K562 (cell line): ENCODE results near the gene KRABD2.

Experiments used
- ATAC-seq: fragments of 200-7000 bp; cut with Tn5 transposase; 3 replicates; pipeline ENCODE4 v1.9.1; 2020; ENCODE audit warnings: moderate library complexity
- BruUV-seq: library from RNA; stranded (reverse); fragments of 400-500 nt; replicated peaks from 2 replicates; lab custom pipeline; 2021; lab: Mats Ljungman, UMichigan
- CTCF ChIA-PET: fragments of 300-600 bp; formaldehyde crosslinking; extraction: SDS; loops from one replicate; lab custom pipeline; 2021; ENCODE audit warnings: low intra/inter-chr PET ratio; lab: Yijun Ruan, JAX
- POLR2A ChIA-PET: fragments of 300-600, 350-650 bp; sonication (Branson Sonifier 250); formaldehyde crosslinking; extraction: SDS; loops from one replicate; lab custom pipeline; 2021; ENCODE audit warnings: antibody characterized with exemption, inconsistent platforms; lab: Yijun Ruan, JAX
- DNase-seq, 4 experiments: peaks; one replicate each; pipeline versions ENCODE4 v3.0.0 to v3.0.0-alpha.2; 2011 to 2018; ENCODE audit warnings: low spot score in 3 of 4, mixed read lengths in 3 of 4; ENCODE audit errors: extremely low read depth in 1 of 4
- FAIRE-seq: peaks from 2 replicates; lab custom pipeline; 2011; peaks lifted over from hg19 to GRCh38; lab: Jason Lieb, UNC
- H2AFZ ChIP-seq: 2 replicates; pipeline ENCODE4 v1.6.0; 2011; ENCODE audit warnings: low read depth, low read length, control low read depth, inconsistent platforms
- H3K27ac ChIP-seq: fragments of 200-600 bp; 3 replicates; pipeline ENCODE4 v1.8.0; 2011; ENCODE audit warnings: low read depth, mild to moderate bottlenecking, control low read depth, inconsistent platforms, low read length, moderate library complexity, mixed read lengths; ENCODE audit errors: extremely low read depth
- H3K27me3 ChIP-seq, 2 experiments: fragments of 300-600 bp in 1 of 2; 2 replicates in 1 of 2; 3 replicates in 1 of 2; pipeline versions ENCODE4 v1.6.0 to v1.8.0; 2011; ENCODE audit warnings: inconsistent platforms in 2 of 2, low read length in 2 of 2, mild to moderate bottlenecking in 1 of 2, mixed read lengths in 1 of 2, moderate library complexity in 1 of 2; ENCODE audit not compliant: control insufficient read depth in 2 of 2, insufficient read depth in 2 of 2
- H3K36me3 ChIP-seq: fragments of 300-600 bp; 3 replicates; pipeline ENCODE4 v1.8.0; 2011; ENCODE audit warnings: mild to moderate bottlenecking, low read length, inconsistent platforms; ENCODE audit not compliant: control insufficient read depth, insufficient read depth
- H3K4me1 ChIP-seq, 2 experiments: fragments of 200-600 bp in 1 of 2; replicated peaks in 1 of 2; 2 replicates in 1 of 2; 3 replicates in 1 of 2; pipeline versions ENCODE4 v1.5.1 to v1.8.0; 2011; ENCODE audit warnings: inconsistent platforms in 2 of 2, low read length in 2 of 2, mild to moderate bottlenecking in 1 of 2, mixed read lengths in 1 of 2, moderate library complexity in 1 of 2; ENCODE audit not compliant: control insufficient read depth in 2 of 2, insufficient read depth in 2 of 2
- H3K4me2 ChIP-seq: 2 replicates; pipeline ENCODE4 v1.6.1; 2011; ENCODE audit warnings: low read length, control low read depth, inconsistent platforms, mixed read lengths; ENCODE audit not compliant: insufficient read depth
- H3K4me3 ChIP-seq: fragments of 200-600 bp; sonication (generic), shearing (Covaris generic); 2 replicates; pipeline ENCODE4 v1.5.1; 2016; ENCODE audit warnings: control low read depth, inconsistent platforms
- H3K79me2 ChIP-seq: fragments of 200-600 bp; 3 replicates; pipeline ENCODE4 v1.8.0; 2011; ENCODE audit warnings: low read length, inconsistent platforms; ENCODE audit not compliant: control insufficient read depth, insufficient read depth
- H3K9ac ChIP-seq, 2 experiments: 2 replicates each; pipeline versions ENCODE4 v1.6.0 to v1.6.1; 2011; ENCODE audit warnings: low read depth in 2 of 2, low read length in 2 of 2, control low read depth in 1 of 2, inconsistent platforms in 1 of 2, mild to moderate bottlenecking in 1 of 2, mixed read lengths in 1 of 2; ENCODE audit not compliant: insufficient read depth in 1 of 2
- H3K9me1 ChIP-seq: one replicate; pipeline ENCODE4 v1.6.0; 2011; ENCODE audit warnings: inconsistent platforms, mild to moderate bottlenecking, low read length, moderate library complexity; ENCODE audit not compliant: control insufficient read depth, insufficient read depth
- H3K9me3 ChIP-seq: replicated peaks from 2 replicates; pipeline ENCODE4 v1.5.1; 2011; ENCODE audit warnings: low read depth, low read length, inconsistent platforms; ENCODE audit not compliant: control insufficient read depth, insufficient read depth
- H4K20me1 ChIP-seq: replicated peaks from 2 replicates; pipeline ENCODE4 v1.6.1; 2011; ENCODE audit warnings: low read length, inconsistent platforms, mixed read lengths; ENCODE audit not compliant: control insufficient read depth, insufficient read depth
- ARID2 ChIP-seq: fragments of 450-650 bp; IDR thresholded peaks from 2 replicates; pipeline ENCODE4 v1.6.1; 2017; ENCODE audit warnings: antibody characterized with exemption, mild to moderate bottlenecking
- FOSL1 ChIP-seq: fragments of 200-800 bp; sonication (Bioruptor generic); conservative IDR thresholded peaks from 2 replicates; pipeline ENCODE4 v1.6.1; 2016; ENCODE audit warnings: missing genetic modification characterization, missing compliant biosample characterization
- POLR2G ChIP-seq: fragments of 200-400 bp; formaldehyde crosslinking; IDR thresholded peaks from 2 replicates; pipeline ENCODE4 v1.6.1; 2017; ENCODE audit warnings: low read depth, mild to moderate bottlenecking, antibody characterized with exemption, low read length, moderate library complexity
- RBBP5 ChIP-seq: fragments of 200-600 bp; sonication (generic); IDR thresholded peaks from 2 replicates; pipeline ENCODE4 v1.6.1; 2012; ENCODE audit warnings: borderline replicate concordance, mild to moderate bottlenecking, low read length, control low read depth, inconsistent platforms; ENCODE audit not compliant: insufficient read depth, poor library complexity, severe bottlenecking
- SPI1 ChIP-seq: IDR thresholded peaks from 2 replicates; pipeline ENCODE4 v1.6.1; 2011; ENCODE audit warnings: low read depth, low read length, control low read depth, borderline replicate concordance
- TCF7 ChIP-seq: sonication (generic); IDR thresholded peaks from 2 replicates; pipeline ENCODE4 v1.6.1; 2016; ENCODE audit warnings: antibody characterized with exemption, borderline replicate concordance
- ZKSCAN1 ChIP-seq: fragments of 150-350 bp; IDR thresholded peaks from 2 replicates; pipeline ENCODE4 v1.6.1; 2016; ENCODE audit warnings: low read depth, low read length
- ZNF316 ChIP-seq: fragments of 450-650 bp; IDR thresholded peaks from 2 replicates; pipeline ENCODE4 v1.6.1; 2016
- ZNF324 ChIP-seq: fragments of 250-450 bp; sonication (Bioruptor Pico); IDR thresholded peaks from 2 replicates; pipeline ENCODE4 v1.4.0; 2020; ENCODE audit warnings: mild to moderate bottlenecking
- whole genome bisulfite sequencing: fragments of 100-300 bp; shearing (Covaris generic); methylation state at CpG from one replicate; pipeline ENCODE4 v1.1.6; 2016; ENCODE audit warnings: low coverage, mixed read lengths; ENCODE audit not compliant: insufficient coverage; ENCODE audit errors: missing lambda C conversion rate; 5-methylcytosine and 5-hydroxymethylcytosine counted together
- in situ Hi-C: fragments of 300-500 bp; cut with MboI; formaldehyde crosslinking; loops from 4 replicates; pipeline ENCODE4 v1.15.0; 2018; ENCODE audit warnings: inconsistent platforms, mixed read lengths
- intact Hi-C: fragments of 100-400 bp; cut with micrococcal nuclease; formaldehyde crosslinking; loops from 2 replicates; pipeline ENCODE4 v1.14.2; 2022

Gene KRABD2

GRCh38 chr17:8341456-8341855, 35.0 kb downstream of the KRABD2 start:
- Histone ChIP-seq H3K4me2 (no peak overlapping the region), H4K20me1 (no peaks in the 10 kb centered on the region), H3K27me3 (no peaks in the 10 kb centered on the region; a peak in 1 of 5 replicates), H2AFZ (no peak overlapping the region), H3K9me3 (no peaks in the 10 kb centered on the region), H3K4me3 (no peak overlapping the region), H3K9ac (no peak overlapping the region), H3K27ac (no peak overlapping the region), H3K79me2 (no peaks in the 10 kb centered on the region), H3K9me1 (no peaks in the 10 kb centered on the region), H3K4me1 (peaks cover 0 to 15% of the 10 kb centered on the region in 2 experiments; a peak in 3 of 5 replicates), H3K36me3 (no peaks in the 10 kb centered on the region)
- in situ Hi-C loops (no loop called here), intact Hi-C loops (no loop called here)
- BruUV-seq, result no TSS peak
- ChIA-PET CTCF (no interaction called here), POLR2A (interaction anchor here (0.8 kb wide), 1 partner anchor 13 kb away, joined by 5 read pairs; no protein-coding TSS in a partner anchor)
- ATAC-seq (no peak), FAIRE-seq (no peak), DNase-seq (no peak)
- WGBS, result 31% methylated on average over 4 of the region's 4 CpGs
- TF ChIP-seq POLR2G, result no peak
- no peak for TF ChIP-seq RBBP5
- no peak for TF ChIP-seq ZKSCAN1

- Histone ChIP-seq H3K4me3 (no peak within 1 kb of the TSS), H3K79me2 (no peaks in the 10 kb centered on the region), H3K27me3 (no peaks in the 10 kb centered on the region), H3K27ac (no peak within 1 kb of the TSS), H3K36me3 (no peaks in the 10 kb centered on the region), H3K9me3 (no peaks in the 10 kb centered on the region), H3K9me1 (no peaks in the 10 kb centered on the region), H3K4me2 (peak within 1 kb of the TSS; percentile 39; the same call in 1 of the 2 replicates), H2AFZ (peak within 1 kb of the TSS; percentile 59; the same call in 1 of the 2 replicates), H3K4me1 (peaks cover 0 to 11% of the 10 kb centered on the region in 2 experiments; a peak in 3 of 5 replicates), H4K20me1 (no peaks in the 10 kb centered on the region), H3K9ac (no peak within 1 kb of the TSS)
- WGBS, result 0% methylated on average over 2 of the region's 2 CpGs
- in situ Hi-C loops, result no loop called here
- POLR2A ChIA-PET, result interaction anchor here (0.7 to 1.6 kb wide), 2 partner anchors 13 to 152 kb away, joined by 3 to 7 read pairs; no protein-coding TSS in a partner anchor
- no peak for DNase-seq
- ATAC-seq, result no peak
- no peak for FAIRE-seq
- intact Hi-C loops, result loop anchor here (5.0 kb wide), 1 partner anchor 43 kb away; the partner anchor contains the start of gene RPL26
- CTCF ChIA-PET, result no interaction called here
- TF ChIP-seq ARID2, result no peak
- TF ChIP-seq ZNF316, result no peak
- TF ChIP-seq SPI1, result 0 out of 2 replicates have a peak, but pooled peaks have one; percentile 28
- TF ChIP-seq ZNF324 (CRISPR knock-in tag), result no peak
- TF ChIP-seq TCF7, result no peak
- TF ChIP-seq FOSL1 (tag), result no peak
- BruUV-seq, result no TSS peak
Measured at GRCh38 chr17:8339540-8339939, 37.0 kb downstream of the KRABD2 start, which contains the start of gene ODF4. Gene ODF4 (plus strand): TSS chr17:8339840. CDS start chr17:8340052, 212 bp downstream.
